GM12872 (cell line): Measurements from ENCODE around the gene MAB21L1.

Source experiments
- CTCF ChIP-seq: IDR thresholded peaks from 3 replicates; pipeline ENCODE4 v1.5.1; 2011; ENCODE audit warnings: low read depth, mild to moderate bottlenecking, low read length, moderate library complexity; ENCODE audit not compliant: insufficient read depth

Gene MAB21L1

DNA sequence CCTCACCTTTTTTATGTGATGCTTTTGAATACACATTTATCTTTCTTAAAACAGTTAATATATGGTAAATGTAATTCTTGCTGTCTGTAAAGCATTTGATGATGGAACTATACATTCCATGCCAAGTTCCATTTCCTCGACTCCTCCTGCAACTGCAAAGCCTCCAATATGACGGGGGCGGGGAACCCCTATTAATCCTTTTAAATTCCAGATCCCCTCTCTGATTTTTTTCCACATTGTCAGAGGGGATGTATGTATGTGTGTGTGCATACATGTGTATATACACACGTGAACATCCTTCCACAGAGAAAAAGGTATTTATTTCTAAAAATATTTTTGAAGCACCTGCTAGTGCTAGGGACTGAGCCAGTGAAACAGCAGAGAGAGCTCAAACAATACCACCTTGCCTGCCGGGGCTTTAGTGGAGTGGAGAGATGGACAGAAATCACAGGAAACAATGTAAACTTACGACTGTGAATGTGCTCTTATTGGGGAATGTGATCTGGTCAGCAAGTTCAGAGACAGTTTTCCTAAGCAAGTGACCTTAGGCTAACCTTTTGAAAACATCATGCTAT is 25.3 kb upstream of the MAB21L1 start:
- no peak for TF ChIP-seq CTCF

GRCh38 chr13:35500144-35500543 is 23.7 kb upstream of the MAB21L1 start:
- TF ChIP-seq CTCF, result no peak

GRCh38 chr13:35499676-35500075 is 23.2 kb upstream of the MAB21L1 start:
- TF ChIP-seq CTCF, result no peak

- no peak for TF ChIP-seq CTCF
Measured at GRCh38 chr13:35499196-35499662, 22.7 kb upstream of the MAB21L1 start.

DNA sequence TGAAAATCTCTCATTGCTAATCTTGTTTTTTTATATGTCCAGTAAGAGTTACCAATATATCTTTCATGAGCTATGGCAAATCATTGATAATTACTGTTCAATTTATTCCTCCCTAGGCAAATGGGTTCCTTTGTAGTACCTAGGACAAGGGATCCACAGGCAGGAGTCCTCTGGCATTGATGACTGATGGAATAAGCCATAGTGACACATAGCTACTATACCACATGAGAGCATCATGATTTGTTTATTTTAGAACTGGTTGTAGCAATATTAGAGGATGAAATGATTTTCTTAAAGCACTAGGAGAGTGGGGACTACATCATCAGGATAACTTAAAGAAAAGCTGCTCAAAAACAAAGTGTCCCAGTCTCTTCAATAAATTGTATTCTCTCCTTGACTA is 21.7 kb upstream of the MAB21L1 start:
- no peak for TF ChIP-seq CTCF

DNA sequence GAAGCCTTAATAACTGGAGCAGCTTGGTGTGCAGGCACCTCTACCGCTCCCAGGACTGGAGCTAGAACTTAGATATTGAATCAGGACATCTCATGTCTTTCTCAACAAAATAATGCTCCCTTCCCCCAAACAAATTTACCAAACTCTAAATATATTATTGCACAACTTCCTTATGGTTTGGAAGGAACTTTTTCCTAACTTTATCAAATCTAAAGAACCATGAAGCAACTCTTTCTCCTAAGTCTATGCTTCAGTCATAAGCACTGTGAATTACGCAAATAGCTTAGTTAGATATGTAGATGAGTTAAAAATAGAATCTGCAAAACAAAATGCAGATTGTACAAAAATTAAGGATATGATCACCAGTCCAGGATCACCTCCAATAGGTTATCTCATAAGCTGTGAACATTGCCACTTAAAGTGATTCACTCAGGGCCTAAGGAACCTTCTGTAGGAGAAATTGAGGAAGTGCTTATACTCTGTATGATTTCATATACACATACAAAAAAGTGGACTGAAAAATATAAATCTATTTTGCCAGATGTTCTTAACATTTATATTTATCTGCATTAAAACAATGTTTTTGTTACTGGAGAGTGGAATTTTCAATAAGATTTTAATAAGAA is 20.4 kb upstream of the MAB21L1 start:
- TF ChIP-seq CTCF, result no peak

DNA sequence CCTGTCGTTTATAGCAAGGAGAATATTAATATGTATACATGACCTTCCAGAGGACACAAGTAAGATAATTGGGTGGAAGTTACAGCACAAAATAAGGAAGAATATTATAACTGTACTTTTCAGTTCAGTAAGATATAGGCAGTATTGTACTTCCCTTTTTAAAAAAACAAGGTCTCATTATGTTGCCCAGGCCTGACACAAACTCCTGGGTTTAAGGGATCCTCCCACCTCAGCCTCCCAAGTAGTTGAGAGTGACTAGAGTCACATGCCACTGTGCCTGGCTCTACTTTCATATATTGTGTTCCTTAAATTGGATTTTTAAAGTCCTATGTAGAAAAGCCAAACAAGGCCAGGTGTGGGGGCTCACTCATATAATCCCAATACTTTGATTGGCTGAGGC is 19.5 kb upstream of the MAB21L1 start:
- TF ChIP-seq CTCF, result no peak

DNA sequence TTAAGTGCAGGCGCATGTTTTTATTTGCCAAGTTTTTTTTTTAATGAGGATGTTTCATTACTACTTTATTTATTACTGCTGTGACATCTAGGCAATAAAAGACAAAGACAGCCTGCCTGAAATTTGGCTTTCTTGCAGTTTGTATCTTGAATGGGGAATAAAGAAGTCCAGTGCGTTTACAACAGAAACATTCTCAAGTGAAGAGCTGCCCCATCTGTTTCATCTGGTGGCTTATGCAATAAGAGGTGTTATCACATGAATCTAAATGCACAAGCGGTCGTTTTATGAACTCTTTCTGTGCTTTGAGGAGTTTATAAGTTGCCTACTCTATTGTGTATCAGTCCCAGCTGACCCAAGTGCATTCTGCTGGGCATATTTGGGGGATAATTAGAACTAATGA is 12.6 kb upstream of the MAB21L1 start:
- no peak for TF ChIP-seq CTCF
